HepG2 (cell line): ENCODE data around the gene COPS7A. TPM values are rescaled to one million over a fixed set of nuclear protein-coding genes. Genes with fewer than 3 reads are reported as not detected.
A peak's percentile ranks its signal among the peaks of the same experiment; 100 is the strongest.

Source experiments
- AGO1 ChIP-seq: fragments of 200-400 bp; formaldehyde crosslinking; IDR thresholded peaks from 2 replicates; pipeline ENCODE4 v1.6.1; 2017; ENCODE audit warnings: mild to moderate bottlenecking, low read depth, low read length, moderate library complexity; ENCODE audit not compliant: poor library complexity, severe bottlenecking
- ATF5 ChIP-seq: sonication (generic); formaldehyde crosslinking; IDR thresholded peaks from 2 replicates; pipeline ENCODE4 v1.4.0; 2020; ENCODE audit warnings: mild to moderate bottlenecking, low read depth, missing genetic modification reagents
- DNMT3B ChIP-seq: conservative IDR thresholded peaks from 2 replicates; pipeline ENCODE4 v1.6.1; 2016; ENCODE audit warnings: missing biosample characterization, control low read depth
- DPF2 ChIP-seq: sonication (generic); formaldehyde crosslinking; IDR thresholded peaks from 2 replicates; pipeline ENCODE4 v1.4.0; 2020; ENCODE audit warnings: mild to moderate bottlenecking, low read depth, missing genetic modification reagents, borderline replicate concordance
- FIP1L1 ChIP-seq: fragments of 200-400 bp; formaldehyde crosslinking; IDR thresholded peaks from 2 replicates; pipeline ENCODE4 v1.6.1; 2018; ENCODE audit warnings: low read depth, mild to moderate bottlenecking, low read length, moderate library complexity, borderline replicate concordance; ENCODE audit not compliant: insufficient read depth
- FOXC1 ChIP-seq: sonication (generic); formaldehyde crosslinking; IDR thresholded peaks from 2 replicates; pipeline ENCODE4 v1.8.0; 2022; ENCODE audit warnings: mild to moderate bottlenecking, missing genetic modification reagents, borderline replicate concordance
- MEIS1 ChIP-seq: sonication (generic); formaldehyde crosslinking; IDR thresholded peaks from 2 replicates; pipeline ENCODE4 v1.9.0; 2021; ENCODE audit warnings: mild to moderate bottlenecking, missing genetic modification reagents, moderate library complexity, borderline replicate concordance
- MNT ChIP-seq: fragments of 450-650 bp; IDR thresholded peaks from 2 replicates; pipeline ENCODE4 v1.6.1; 2016
- NFE2L1 ChIP-seq: sonication (generic); formaldehyde crosslinking; IDR thresholded peaks from 2 replicates; pipeline ENCODE4 v1.4.0; 2020; ENCODE audit warnings: missing genetic modification reagents, mild to moderate bottlenecking, borderline replicate concordance
- SIN3A ChIP-seq: IDR thresholded peaks from 2 replicates; pipeline ENCODE4 v1.6.1; 2011; ENCODE audit warnings: low read depth, mild to moderate bottlenecking, control low read depth, low read length, borderline replicate concordance
- TEAD3 ChIP-seq: optimal IDR thresholded peaks from 2 replicates; pipeline ENCODE3; 2016; ENCODE audit warnings: borderline replicate concordance
- TOE1 ChIP-seq: sonication (generic); formaldehyde crosslinking; IDR thresholded peaks from 2 replicates; pipeline ENCODE4 v1.4.0; 2020; ENCODE audit warnings: mild to moderate bottlenecking, missing genetic modification reagents
- YY1 ChIP-seq: IDR thresholded peaks from 2 replicates; pipeline ENCODE4 v1.6.1; 2011; ENCODE audit warnings: low read length, low read depth, moderate library complexity, mild to moderate bottlenecking; ENCODE audit not compliant: insufficient read depth, insufficient replicate concordance
- ZGPAT ChIP-seq: IDR thresholded peaks from 2 replicates; pipeline ENCODE4 v1.6.1; 2016; ENCODE audit warnings: mild to moderate bottlenecking
- ZNF225 ChIP-seq: sonication (generic); formaldehyde crosslinking; IDR thresholded peaks from 2 replicates; pipeline ENCODE4 v1.4.0; 2020; ENCODE audit warnings: mild to moderate bottlenecking, missing genetic modification reagents
- ZNF282 ChIP-seq: fragments of 450-650 bp; IDR thresholded peaks from 2 replicates; pipeline ENCODE4 v1.6.1; 2018; ENCODE audit not compliant: partially characterized antibody
- ZNF33A ChIP-seq: sonication (generic); formaldehyde crosslinking; IDR thresholded peaks from 2 replicates; pipeline ENCODE4 v1.5.1; 2020; ENCODE audit warnings: missing genetic modification reagents, mild to moderate bottlenecking, moderate library complexity, borderline replicate concordance
- ZNF430 ChIP-seq: sonication (generic); formaldehyde crosslinking; IDR thresholded peaks from 2 replicates; pipeline ENCODE4 v1.9.0; 2021; ENCODE audit warnings: mild to moderate bottlenecking, missing genetic modification reagents
- ZNF609 ChIP-seq: sonication (generic); formaldehyde crosslinking; IDR thresholded peaks from 2 replicates; pipeline ENCODE4 v1.4.0; 2020; ENCODE audit warnings: mild to moderate bottlenecking, missing genetic modification reagents, borderline replicate concordance
- ZNF652 ChIP-seq: IDR thresholded peaks from 2 replicates; pipeline ENCODE4 v1.6.1; 2016; ENCODE audit warnings: low read depth, borderline replicate concordance
- ZNF782 ChIP-seq: sonication (generic); formaldehyde crosslinking; IDR thresholded peaks from 2 replicates; pipeline ENCODE4 v1.4.0; 2020; ENCODE audit warnings: missing genetic modification reagents, mild to moderate bottlenecking, borderline replicate concordance
- polyA plus RNA-seq, 8 experiments: library from polyadenylated mRNA; depleted of rRNA in 3 of 8; stranded (reverse) in 7 of 8; unstranded in 1 of 8; fragments of >200 nt; fragmentation: Illumina TruSeq in 4 of 8; extraction: Trizol in 4 of 8; gene quantifications; 2 replicates each; pipeline versions ENCODE4 v1.2.1 to v1.2.3, GENCODE V29; 2011 to 2016; ENCODE audit warnings: low read depth in 4 of 8, missing spikeins in 1 of 8, mixed read lengths in 1 of 8; ENCODE audit not compliant: insufficient read depth in 1 of 8
- total RNA-seq, 5 experiments: library from RNA; depleted of rRNA; stranded (reverse); fragments of >200 nt; fragmentation: Illumina TruSeq; extraction: Trizol; gene quantifications; 2 replicates each; pipeline ENCODE4 v1.2.3, GENCODE V29; 2016; ENCODE audit warnings: low read depth in 1 of 5

Gene COPS7A
- total and polyA plus RNA-seq, 2 of the 13 experiments (the other 11 are each of a cell fraction or from before 2014, with no cell fraction given): 40.0 to 73.6 TPM

GRCh38 chr12:6766651-6767349 is 43.0 kb downstream of the COPS7A start (continued):
- TF ChIP-seq ZNF609 (CRISPR knock-in tag): no peak
- no peak for TF ChIP-seq DPF2 (CRISPR knock-in tag)
- TF ChIP-seq FOXC1: no peak
- TF ChIP-seq FIP1L1: no peak
- no peak for TF ChIP-seq AGO1
- no peak for TF ChIP-seq DNMT3B (CRISPR knock-in tag)
- no peak for TF ChIP-seq MNT
- TF ChIP-seq ZNF782 (CRISPR knock-in tag): no peak
- TF ChIP-seq SIN3A: no peak
- no peak for TF ChIP-seq ZNF225
- TF ChIP-seq ZNF33A (CRISPR knock-in tag): no peak
- 0 out of 2 replicates have a peak, but pooled peaks have one; percentile 49 for TF ChIP-seq ATF5 (CRISPR knock-in tag)
- TF ChIP-seq ZGPAT: no peak; the same call in 1 of the 2 replicates
- no peak for TF ChIP-seq TOE1 (CRISPR knock-in tag)
- no peak for TF ChIP-seq NFE2L1 (CRISPR knock-in tag)
- TF ChIP-seq TEAD3 (CRISPR knock-in tag): peak; percentile 4
- no peak for TF ChIP-seq ZNF430 (CRISPR knock-in tag)
- TF ChIP-seq ZNF652 (CRISPR knock-in tag): no peak
- no peak for TF ChIP-seq ZNF282
- TF ChIP-seq MEIS1 (CRISPR knock-in tag): no peak
- TF ChIP-seq YY1: peak; percentile 67
